ENCODE results near the gene CDHR3.
"Not testable (repeated sequence)": the region's sequence is repeated elsewhere in the genome, so short reads cannot be mapped to it uniquely, and the experiment has no call there.

CDHR3 gene

GRCh38 chr7:106001196-106001595 lies 38.1 kb downstream of the CDHR3 start:
- no peak for DNase-seq (ENCODE audit: low spot score)

- no peak for DNase-seq (ENCODE audit: low spot score)
Measured at GRCh38 chr7:106001886-106002285, 38.8 kb downstream of the CDHR3 start.

DNA sequence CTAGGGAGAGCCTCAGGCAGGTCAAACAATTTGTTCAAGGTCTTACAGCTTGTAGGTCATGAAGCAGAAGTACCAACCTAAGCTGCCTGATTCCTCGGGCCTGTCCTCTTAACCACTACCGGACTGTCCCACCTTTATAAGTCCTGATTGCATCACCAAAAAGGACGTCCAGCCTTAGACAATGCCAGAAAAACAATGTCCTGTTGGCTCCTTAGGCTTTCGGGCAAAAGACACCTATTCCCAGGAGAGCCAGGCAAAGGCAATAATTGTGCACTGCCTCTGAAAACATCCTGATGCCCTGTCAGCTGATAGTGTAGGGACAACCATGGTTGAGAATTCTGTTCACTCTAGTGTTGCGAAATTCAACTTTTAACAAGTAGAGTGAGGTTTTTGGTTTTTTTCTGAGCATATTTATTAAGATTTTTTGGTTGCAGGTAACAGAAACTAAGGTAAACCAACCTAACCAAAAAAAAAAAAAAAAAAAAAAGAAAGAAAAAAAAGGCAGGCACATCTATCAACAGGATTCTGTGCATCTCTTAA lies 40.5 kb downstream of the CDHR3 start:
- DNase-seq (ENCODE audit: low spot score), result no peak

GRCh38 chr7:106006906-106007305 lies 43.8 kb downstream of the CDHR3 start:
- no peak for DNase-seq (ENCODE audit: low spot score)

- not testable (repeated sequence) for DNase-seq (ENCODE audit: low spot score)
Measured at GRCh38 chr7:106007796-106008195, 44.7 kb downstream of the CDHR3 start.

DNA sequence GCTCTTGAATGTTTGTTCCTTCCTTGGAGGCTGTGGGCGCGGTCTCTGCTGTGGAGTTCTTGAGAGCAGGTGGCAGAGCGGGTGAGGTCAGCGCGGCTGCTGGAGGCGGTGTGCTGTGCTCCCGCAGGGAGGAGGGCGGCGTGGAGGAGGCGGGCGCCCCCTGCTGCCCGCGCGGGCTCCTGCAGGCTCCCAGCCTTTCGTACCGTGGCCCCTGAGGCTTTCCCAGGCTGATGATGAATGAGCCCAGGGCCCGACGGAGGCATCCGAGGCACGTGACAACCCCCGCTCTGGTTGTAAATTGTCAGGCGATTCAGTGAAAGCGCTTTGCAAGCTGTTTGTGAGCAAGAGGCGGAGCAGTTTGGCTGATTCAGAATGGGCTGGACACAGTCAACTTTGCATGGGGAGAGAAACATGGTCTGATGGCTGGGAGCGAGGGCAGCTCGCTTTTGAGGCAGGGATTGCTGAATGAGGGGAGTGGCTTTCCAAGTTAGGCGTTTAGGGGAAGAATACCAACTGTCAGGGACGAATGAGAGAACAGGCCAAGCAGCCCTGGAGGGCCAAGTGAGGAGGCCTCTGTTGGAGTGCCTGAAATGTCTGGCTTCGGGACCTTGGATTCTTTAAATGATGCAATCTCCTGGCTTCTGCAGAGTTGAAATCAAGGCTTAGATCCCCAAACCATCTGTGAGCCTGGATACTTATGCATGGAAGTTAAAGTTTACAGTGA lies 46.6 kb downstream of the CDHR3 start:
- peak; percentile 74 for DNase-seq (ENCODE audit: low spot score)

GRCh38 chr7:106010331-106010730 lies 47.3 kb downstream of the CDHR3 start:
- no peak for DNase-seq (ENCODE audit: low spot score)

DNA sequence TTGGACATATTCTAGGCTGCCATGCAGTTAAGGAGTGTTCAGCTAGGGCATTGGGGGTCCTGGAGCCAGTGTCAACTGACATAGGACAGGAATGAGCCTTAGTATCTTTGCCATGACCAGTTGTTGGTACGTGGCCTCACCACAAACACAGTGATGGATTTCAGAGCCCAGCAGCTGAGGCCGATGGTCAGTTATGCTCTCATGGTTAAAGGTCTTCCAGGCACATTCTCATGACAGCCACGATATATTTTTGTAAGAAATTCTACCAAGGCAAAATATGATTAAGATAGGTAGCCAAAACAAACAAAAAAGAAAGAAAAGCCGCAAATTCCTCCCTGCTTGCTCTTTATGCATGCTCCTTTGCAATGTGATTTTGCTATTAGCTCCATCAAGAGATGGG lies 47.8 kb downstream of the CDHR3 start:
- DNase-seq (ENCODE audit: low spot score), result no peak

DNA sequence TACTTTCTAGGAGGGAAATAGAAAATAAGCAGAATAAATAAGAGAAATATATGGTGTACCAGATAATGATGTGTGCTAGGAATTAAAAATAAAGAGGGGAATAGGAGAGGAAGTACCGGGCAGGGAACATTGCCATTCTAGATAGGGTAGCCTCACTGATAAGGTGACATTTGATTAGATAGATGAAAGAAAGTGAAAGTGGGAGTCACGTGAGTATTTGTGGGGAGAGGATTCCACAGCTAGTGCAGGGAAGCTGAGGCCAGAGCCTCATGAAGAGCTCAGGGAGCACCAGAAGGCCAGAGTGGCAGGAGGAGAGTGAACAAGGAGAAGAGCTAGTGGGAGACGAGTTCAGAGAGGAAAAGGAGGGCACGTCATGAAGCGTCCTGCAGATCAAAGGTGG lies 49.1 kb downstream of the CDHR3 start:
- no peak for DNase-seq (ENCODE audit: low spot score)

GRCh38 chr7:106012935-106013439 lies 49.9 kb downstream of the CDHR3 start:
- DNase-seq (ENCODE audit: low spot score), result no peak

DNA sequence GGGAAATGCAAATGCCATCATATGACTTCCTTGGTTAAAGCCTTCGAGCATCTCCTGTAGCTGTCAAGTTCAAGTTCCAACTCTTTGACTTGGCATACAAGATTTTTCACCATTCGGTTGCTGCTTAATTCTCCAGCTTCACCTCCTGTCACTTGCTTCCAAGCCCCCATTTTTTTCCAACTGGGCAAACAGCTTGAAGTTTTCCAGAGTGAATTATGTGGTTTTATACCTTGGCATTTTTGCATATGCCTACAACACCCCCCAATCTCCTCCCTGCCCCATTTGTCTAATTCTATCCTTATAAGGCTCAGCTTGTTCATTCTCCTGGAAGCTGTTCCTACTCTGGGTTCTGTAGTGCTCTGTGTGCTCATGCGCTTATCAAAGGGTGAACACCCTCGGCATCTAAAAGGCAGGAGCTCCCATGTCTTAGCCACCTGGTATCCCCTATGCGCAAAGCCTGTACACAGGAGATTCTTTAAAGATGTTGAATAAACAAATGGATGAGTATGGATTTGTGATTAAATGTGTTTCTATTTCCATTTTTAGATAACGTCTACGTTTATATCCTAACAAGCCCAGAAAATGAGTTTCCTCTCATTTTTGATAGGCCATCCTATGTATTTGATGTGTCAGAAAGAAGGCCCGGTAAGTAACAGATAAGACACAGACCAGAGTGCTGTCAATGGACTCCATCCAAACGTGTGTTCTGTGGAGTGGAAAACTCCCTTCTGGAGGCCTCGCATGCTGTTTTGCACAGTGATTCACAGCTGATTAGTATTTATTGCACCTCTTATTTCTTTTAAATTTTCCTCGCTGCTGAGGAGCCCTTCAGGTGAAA lies 52.5 kb downstream of the CDHR3 start:
- DNase-seq (ENCODE audit: low spot score), result no peak

DNA sequence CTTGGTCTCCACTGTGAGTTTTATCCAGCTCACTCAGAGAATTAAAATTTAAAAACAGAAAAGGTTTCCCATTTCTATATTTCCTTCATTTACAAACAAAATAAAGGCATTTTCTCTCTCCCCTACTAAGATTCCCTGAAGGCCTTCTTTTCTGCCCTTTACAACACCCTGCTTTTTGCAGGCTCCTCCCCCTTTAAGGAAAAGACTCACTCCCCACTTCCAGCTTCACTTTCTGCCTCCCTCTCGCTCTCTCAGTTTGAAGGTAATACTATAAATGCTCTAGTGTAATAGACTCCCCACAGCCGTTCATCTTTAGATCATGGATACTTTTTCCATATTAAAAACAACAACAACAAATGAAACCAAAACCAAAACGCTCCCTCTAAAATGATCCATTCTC lies 53.3 kb downstream of the CDHR3 start:
- DNase-seq (ENCODE audit: low spot score), result no peak

- DNase-seq (ENCODE audit: low spot score), result no peak
Measured at GRCh38 chr7:106017657-106018056, 54.6 kb downstream of the CDHR3 start.

DNA sequence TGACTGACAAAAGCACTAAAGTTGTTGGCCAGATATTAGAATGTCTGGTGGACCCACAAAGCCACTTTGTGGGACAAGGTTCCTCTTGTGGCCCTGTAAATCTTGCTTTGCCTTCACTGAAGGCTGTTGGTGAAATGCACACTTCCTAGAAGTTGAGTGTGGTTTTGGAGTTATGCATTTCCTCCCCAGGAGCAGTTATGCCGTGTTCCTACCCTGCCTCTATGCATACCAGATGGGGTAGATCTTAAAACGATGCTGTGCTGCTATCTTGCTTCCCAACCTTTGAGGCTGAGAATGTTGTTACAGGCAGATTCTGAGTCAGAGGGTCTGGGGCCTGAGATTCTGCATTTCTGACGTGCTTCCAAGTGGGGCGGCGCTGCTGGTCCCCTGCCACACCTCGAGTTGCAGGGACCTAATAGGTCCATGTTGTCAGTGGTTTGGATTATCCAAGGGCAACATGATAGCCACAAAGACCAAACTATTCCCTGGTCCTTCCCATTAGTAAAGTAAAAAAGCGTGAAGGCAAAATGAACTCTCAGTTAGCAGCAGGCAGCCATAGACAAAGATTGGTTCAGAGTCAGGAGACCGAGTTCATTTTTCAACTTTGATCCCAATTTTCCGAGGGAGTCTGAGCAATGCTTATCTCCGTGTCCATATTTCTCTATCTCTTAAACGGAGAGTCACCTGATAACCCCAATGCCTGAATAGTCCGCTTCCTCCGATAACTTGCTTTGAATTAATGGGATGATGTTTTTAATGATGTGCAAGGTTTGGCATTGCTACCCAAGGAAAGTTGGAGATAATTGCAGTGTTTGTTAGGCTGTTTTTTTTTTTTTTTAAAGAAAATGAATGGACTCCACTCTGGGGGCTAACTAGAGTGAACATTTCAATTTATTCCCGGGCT lies 55.8 kb downstream of the CDHR3 start:
- DNase-seq (ENCODE audit: low spot score), result no peak

DNA sequence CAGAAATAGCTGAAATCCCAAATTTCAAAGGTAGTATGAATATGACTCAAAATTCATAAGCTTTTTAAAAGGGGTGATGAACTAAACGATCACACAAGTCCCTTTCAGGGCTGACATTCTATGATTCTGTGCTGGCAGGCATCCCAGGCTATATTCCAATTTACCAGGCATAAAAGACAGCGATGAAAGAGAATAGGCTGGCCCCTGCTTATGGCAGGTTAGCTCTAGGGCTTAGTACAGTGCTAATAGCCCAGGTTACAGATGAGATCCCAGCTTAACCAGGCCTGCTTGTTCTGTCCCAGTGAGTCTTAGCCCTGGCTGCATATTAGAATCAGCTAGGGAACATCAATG lies 56.4 kb downstream of the CDHR3 start:
- no peak for DNase-seq (ENCODE audit: low spot score)

- no peak for DNase-seq (ENCODE audit: low spot score)
Measured at GRCh38 chr7:106021151-106022067, 58.3 kb downstream of the CDHR3 start.

GRCh38 chr7:106022193-106022821 lies 59.2 kb downstream of the CDHR3 start:
- DNase-seq (ENCODE audit: low spot score), result no peak

- no peak for DNase-seq (ENCODE audit: low spot score)
Measured at GRCh38 chr7:106023369-106024322, 60.6 kb downstream of the CDHR3 start.

- DNase-seq (ENCODE audit: low spot score), result no peak
Measured at GRCh38 chr7:106026101-106026500, 63.0 kb downstream of the CDHR3 start.

All from HuH-7.5 (cell line).